ENCODE results near the gene GNAI3. TPM values are rescaled to one million over a fixed set of nuclear protein-coding genes. Genes with fewer than 3 reads are reported as not detected.

GNAI3 gene
- total RNA-seq, 2 experiments from 2014 or later = 3.8 to 6.1 TPM

DNA sequence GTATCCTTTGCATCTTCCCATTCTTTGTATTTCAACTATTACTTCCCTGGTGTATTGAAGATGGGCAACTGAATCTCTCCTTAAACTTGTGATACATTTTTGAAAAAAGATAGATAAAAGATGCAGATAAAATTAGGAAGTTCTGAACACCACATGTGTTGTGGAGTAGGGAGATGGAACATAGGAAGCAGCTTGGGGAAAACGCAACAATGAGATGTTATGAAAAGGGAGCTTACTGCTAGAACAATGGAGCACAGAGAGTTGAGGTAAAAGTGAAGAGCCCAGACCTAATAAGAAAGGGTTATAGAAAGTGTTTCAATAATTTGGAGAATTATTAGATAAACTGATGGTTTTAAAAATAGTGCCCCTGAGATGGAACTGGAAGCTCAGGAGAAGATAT, 20.9 kb downstream of the GNAI3 start:
- no peak overlapping the region for H3K4me2 ChIP-seq (ENCODE audit: low read length)
- POLR2A ChIA-PET = interaction anchor here (1.0 to 1.7 kb wide), 4 partner anchors 17 to 50 kb away, joined by 3 to 6 read pairs (median 3); partner anchors contain the start of genes AMPD2, GNAI3 and GNAT2

DNA sequence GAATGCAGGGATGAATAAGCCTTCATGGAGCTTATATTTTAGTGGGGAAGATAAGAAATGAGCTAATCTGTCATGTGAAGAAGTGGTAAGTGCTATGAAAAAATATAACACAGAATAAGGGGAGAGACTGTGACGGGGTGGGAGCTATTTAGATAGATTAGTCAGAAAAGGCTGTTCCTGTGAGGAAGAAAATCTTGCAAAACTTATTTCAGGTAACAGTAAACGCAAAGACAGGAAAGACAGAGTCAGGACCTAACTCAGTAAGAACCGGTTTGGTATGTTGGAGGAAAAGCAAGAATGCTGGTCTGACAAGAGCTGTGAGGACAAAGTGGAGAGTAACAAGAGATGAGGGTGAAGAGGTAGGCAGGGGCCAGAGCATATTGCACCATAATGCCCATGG, 22.0 kb downstream of the GNAI3 start:
- TF ChIP-seq EZH2phosphoT487 (IDR thresholded peaks at IDR 0.05; ENCODE audit: borderline replicate concordance, low read depth, low read length) = no peak
- TF ChIP-seq, protein P1, sequence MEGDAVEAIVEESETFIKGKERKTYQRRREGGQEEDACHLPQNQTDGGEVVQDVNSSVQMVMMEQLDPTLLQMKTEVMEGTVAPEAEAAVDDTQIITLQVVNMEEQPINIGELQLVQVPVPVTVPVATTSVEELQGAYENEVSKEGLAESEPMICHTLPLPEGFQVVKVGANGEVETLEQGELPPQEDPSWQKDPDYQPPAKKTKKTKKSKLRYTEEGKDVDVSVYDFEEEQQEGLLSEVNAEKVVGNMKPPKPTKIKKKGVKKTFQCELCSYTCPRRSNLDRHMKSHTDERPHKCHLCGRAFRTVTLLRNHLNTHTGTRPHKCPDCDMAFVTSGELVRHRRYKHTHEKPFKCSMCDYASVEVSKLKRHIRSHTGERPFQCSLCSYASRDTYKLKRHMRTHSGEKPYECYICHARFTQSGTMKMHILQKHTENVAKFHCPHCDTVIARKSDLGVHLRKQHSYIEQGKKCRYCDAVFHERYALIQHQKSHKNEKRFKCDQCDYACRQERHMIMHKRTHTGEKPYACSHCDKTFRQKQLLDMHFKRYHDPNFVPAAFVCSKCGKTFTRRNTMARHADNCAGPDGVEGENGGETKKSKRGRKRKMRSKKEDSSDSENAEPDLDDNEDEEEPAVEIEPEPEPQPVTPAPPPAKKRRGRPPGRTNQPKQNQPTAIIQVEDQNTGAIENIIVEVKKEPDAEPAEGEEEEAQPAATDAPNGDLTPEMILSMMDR (conservative IDR thresholded peaks at IDR 0.05; ENCODE audit: low read length) = no peak
- no peak overlapping the region for H2AFZ ChIP-seq (ENCODE audit: low read length)
- no peak for DNase-seq (ENCODE audit: low spot score)
- no peaks in the 10 kb centered on the region; the same call in 1 of the 2 replicates for H3K36me3 ChIP-seq (ENCODE audit: insufficient read depth, low read length)
- ChIA-PET POLR2A (interaction anchor here (0.7 to 1.7 kb wide), 5 partner anchors 11 to 186 kb away, joined by 3 to 6 read pairs (median 3); partner anchors contain the start of genes AMPD2 and GNAT2), CTCF (ENCODE audit: unreplicated experiment) (no interaction called here)
- intact Hi-C loops (cut with micrococcal nuclease; ENCODE audit: unreplicated experiment) = no loop called here
- no peak overlapping the region for H3K4me2 ChIP-seq (ENCODE audit: low read length)
- no peak overlapping the region for H3K4me3 ChIP-seq (ENCODE audit: low read depth, low read length, poor library complexity, severe bottlenecking)
- no TSS peak for BruUV-seq (replicated peaks)
- peaks cover 15% of the 10 kb centered on the region; the same call in 1 of the 2 replicates for H4K20me1 ChIP-seq (ENCODE audit: insufficient read depth, low read length)
- peaks cover 10% of the 10 kb centered on the region for H3K4me1 ChIP-seq (ENCODE audit: insufficient read depth, low read length, poor library complexity, severe bottlenecking)
- no peaks in the 10 kb centered on the region for H3K9me3 ChIP-seq (ENCODE audit: low read length)
- no peaks in the 10 kb centered on the region for H3K9me2 ChIP-seq (ENCODE audit: insufficient read depth, low read length)
- H3K27ac ChIP-seq (ENCODE audit: low read depth, low read length, poor library complexity, severe bottlenecking) = no peak overlapping the region
- peaks cover 41% of the 10 kb centered on the region; the same call in 1 of the 2 replicates for H3K79me2 ChIP-seq (ENCODE audit: insufficient read depth, low read depth, low read length)

More for the DNA sequence above, 20.9 kb downstream of the GNAI3 start:
- BruUV-seq (replicated peaks) = no TSS peak
- Histone ChIP-seq H3K4me1 (ENCODE audit: insufficient read depth, low read length, poor library complexity, severe bottlenecking) (peaks cover 10% of the 10 kb centered on the region), H4K20me1 (ENCODE audit: insufficient read depth, low read length) (peaks cover 15% of the 10 kb centered on the region; the same call in 1 of the 2 replicates), H3K9me3 (ENCODE audit: low read length) (no peaks in the 10 kb centered on the region), H3K27ac (ENCODE audit: low read depth, low read length, poor library complexity, severe bottlenecking) (no peak overlapping the region), H3K4me3 (ENCODE audit: low read depth, low read length, poor library complexity, severe bottlenecking) (no peak overlapping the region), H3K79me2 (ENCODE audit: insufficient read depth, low read depth, low read length) (peaks cover 46% of the 10 kb centered on the region; the same call in 1 of the 2 replicates), H3K36me3 (ENCODE audit: insufficient read depth, low read length) (no peaks in the 10 kb centered on the region; the same call in 1 of the 2 replicates), H3K9me2 (ENCODE audit: insufficient read depth, low read length) (no peaks in the 10 kb centered on the region), H2AFZ (ENCODE audit: low read length) (no peak overlapping the region)
- intact Hi-C loops (cut with micrococcal nuclease; ENCODE audit: unreplicated experiment) = no loop called here
- TF ChIP-seq, protein P1 (conservative IDR thresholded peaks at IDR 0.05; ENCODE audit: low read length) = no peak
- no peak for TF ChIP-seq EZH2phosphoT487 (IDR thresholded peaks at IDR 0.05; ENCODE audit: borderline replicate concordance, low read depth, low read length)
- CTCF ChIA-PET (ENCODE audit: unreplicated experiment) = no interaction called here
- DNase-seq (ENCODE audit: low spot score) = no peak

DNA sequence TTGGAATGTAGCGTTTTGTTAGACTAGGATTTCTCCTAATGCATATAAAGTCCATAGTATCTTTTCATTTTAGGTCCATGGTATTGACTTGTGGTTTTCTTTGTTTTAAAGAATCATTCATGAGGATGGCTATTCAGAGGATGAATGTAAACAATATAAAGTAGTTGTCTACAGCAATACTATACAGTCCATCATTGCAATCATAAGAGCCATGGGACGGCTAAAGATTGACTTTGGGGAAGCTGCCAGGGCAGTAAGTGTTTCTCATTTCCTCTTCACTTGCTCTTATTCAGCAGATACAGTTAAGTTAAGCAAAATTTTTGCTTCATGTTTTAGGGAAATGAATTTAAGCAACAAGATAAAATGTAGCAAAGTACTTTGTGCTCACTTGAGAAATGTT, 25.4 kb downstream of the GNAI3 start:
- TF ChIP-seq EZH2phosphoT487 (IDR thresholded peaks at IDR 0.05; ENCODE audit: borderline replicate concordance, low read depth, low read length) = no peak
- TF ChIP-seq, protein P1 (conservative IDR thresholded peaks at IDR 0.05; ENCODE audit: low read length) = no peak
- no peak overlapping the region for H3K4me2 ChIP-seq (ENCODE audit: low read length)
- intact Hi-C loops (cut with micrococcal nuclease; ENCODE audit: unreplicated experiment) = no loop called here
- no peaks in the 10 kb centered on the region for H3K9me3 ChIP-seq (ENCODE audit: low read length)
- ChIA-PET CTCF (ENCODE audit: unreplicated experiment) (no interaction called here), POLR2A (interaction anchor here (0.5 to 0.6 kb wide), 2 partner anchors 38 to 88 kb away, joined by 3 read pairs; no protein-coding TSS in a partner anchor)
- peaks cover 22% of the 10 kb centered on the region; the same call in 1 of the 2 replicates for H3K79me2 ChIP-seq (ENCODE audit: insufficient read depth, low read depth, low read length)
- H3K36me3 ChIP-seq (ENCODE audit: insufficient read depth, low read length) = peaks cover 6% of the 10 kb centered on the region; the same call in 1 of the 2 replicates
- no peak for DNase-seq (ENCODE audit: low spot score)
- no peak overlapping the region for H3K4me3 ChIP-seq (ENCODE audit: low read depth, low read length, poor library complexity, severe bottlenecking)
- peaks cover 15% of the 10 kb centered on the region; the same call in 1 of the 2 replicates for H4K20me1 ChIP-seq (ENCODE audit: insufficient read depth, low read length)
- no TSS peak for BruUV-seq (replicated peaks)
- no peak overlapping the region for H2AFZ ChIP-seq (ENCODE audit: low read length)
- no peak overlapping the region for H3K27ac ChIP-seq (ENCODE audit: low read depth, low read length, poor library complexity, severe bottlenecking)
- no peaks in the 10 kb centered on the region for H3K9me2 ChIP-seq (ENCODE audit: insufficient read depth, low read length)
- H3K4me1 ChIP-seq (ENCODE audit: insufficient read depth, low read length, poor library complexity, severe bottlenecking) = peaks cover 2% of the 10 kb centered on the region

Measured in OCI-LY7 (cell line).